GM12801 (cell line): ENCODE data around the gene SSNA1.

Experiments
- CTCF ChIP-seq: IDR thresholded peaks from one replicate; pipeline ENCODE4 v1.5.1; 2011; ENCODE audit warnings: control low read depth; ENCODE audit not compliant: insufficient read length; ENCODE audit errors: extremely low read depth

SSNA1 gene

DNA sequence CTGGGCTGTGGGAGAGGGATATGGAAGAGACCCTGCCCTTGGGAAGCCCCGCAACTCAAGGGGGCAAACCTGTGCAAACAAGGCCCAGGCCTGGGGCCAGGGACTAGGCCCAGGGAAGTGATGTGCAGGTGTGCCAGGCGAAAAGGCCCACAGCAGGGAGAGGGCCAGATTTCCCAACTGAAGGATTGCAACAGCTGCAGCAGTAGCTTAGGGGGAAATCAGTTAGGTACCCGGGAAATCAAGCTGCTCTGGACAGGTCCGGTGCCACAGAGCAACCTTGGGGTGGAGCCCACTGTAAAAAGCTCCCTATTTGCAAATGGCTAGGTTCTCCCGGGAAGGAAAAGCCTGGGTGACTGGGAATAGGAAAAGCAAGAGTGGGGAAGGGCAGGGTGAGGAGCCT, 39.1 kb upstream of the SSNA1 start:
- TF ChIP-seq CTCF: no peak

GRCh38 chr9:137149942-137150616, 38.4 kb upstream of the SSNA1 start:
- TF ChIP-seq CTCF: no peak

GRCh38 chr9:137150617-137151457, 37.6 kb upstream of the SSNA1 start:
- no peak for TF ChIP-seq CTCF

- TF ChIP-seq CTCF: no peak
Observed at GRCh38 chr9:137152844-137153405, 35.6 kb upstream of the SSNA1 start.

DNA sequence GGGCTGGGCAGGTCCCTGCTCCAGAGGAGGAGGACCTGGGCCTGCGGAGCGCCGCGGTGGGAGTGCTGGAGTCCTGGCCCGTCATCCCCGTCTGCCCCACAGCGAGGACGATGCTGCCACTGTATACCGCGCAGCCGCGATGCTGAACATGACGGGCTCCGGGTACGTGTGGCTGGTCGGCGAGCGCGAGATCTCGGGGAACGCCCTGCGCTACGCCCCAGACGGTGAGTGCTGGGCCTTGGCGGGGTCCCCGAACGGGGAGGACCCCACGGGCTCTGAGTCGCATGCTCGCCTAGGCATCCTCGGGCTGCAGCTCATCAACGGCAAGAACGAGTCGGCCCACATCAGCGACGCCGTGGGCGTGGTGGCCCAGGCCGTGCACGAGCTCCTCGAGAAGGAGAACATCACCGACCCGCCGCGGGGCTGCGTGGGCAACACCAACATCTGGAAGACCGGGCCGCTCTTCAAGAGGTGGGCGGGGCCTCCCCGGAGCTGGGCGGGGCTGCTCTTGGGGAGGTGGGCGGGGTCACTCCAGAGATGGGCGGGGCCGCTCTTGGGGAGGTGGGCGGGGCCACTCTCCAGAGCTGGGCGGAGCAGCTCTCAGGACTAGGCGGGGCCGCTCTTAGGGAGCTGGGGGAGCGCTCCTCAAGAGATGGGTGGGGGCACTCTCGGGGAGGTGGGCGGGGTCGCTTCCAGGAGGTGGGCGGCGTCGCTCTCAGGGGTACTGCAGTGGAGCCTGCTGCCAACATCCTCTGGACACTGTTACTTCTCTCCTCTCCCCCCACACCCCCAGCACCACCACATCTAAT, 31.7 kb upstream of the SSNA1 start:
- no peak for TF ChIP-seq CTCF

- TF ChIP-seq CTCF: no peak
Observed at GRCh38 chr9:137157618-137158415, 30.7 kb upstream of the SSNA1 start.
